ENCODE results near the gene CFAP20DC.

DNA sequence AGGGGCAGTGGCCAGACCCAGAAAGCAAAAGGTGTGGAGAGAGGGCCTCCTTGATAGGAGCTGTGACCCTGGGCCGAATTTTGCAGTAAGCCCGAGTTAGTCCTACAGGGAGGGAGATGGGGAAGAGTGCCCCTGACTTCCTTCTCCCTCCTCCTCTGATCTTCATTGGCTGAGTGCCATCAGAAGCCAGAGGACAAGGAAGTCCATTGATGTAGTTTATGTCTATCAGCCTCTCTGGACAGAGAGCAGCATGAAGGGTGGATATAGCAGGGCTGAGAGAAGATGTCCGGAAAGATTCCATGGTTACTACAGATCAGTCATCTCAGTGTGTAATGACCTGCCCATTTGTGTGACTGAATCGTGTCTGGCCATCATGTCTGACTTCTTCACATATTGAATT, 280.8 kb downstream of the CFAP20DC start:
- TF ChIP-seq NFRKB (IDR thresholded peaks at IDR 0.05) (no peak), SUZ12 (IDR thresholded peaks at IDR 0.05) (no peak), FOXM1 (IDR thresholded peaks at IDR 0.05; ENCODE audit: borderline replicate concordance) (no peak), BHLHE40 (IDR thresholded peaks at IDR 0.05; ENCODE audit: borderline replicate concordance) (no peak), FOXK2 (IDR thresholded peaks at IDR 0.05) (no peak), ELF4 (IDR thresholded peaks at IDR 0.05) (no peak), L3MBTL2 (conservative IDR thresholded peaks at IDR 0.05) (no peak), CTBP1 (IDR thresholded peaks at IDR 0.05; ENCODE audit: borderline replicate concordance) (no peak), TARDBP (IDR thresholded peaks at IDR 0.05) (no peak)
